ENCODE data around the gene ZDBF2. TPM values are rescaled to one million over a fixed set of nuclear protein-coding genes. Genes with fewer than 3 reads are reported as not detected.

Gene ZDBF2
- total RNA-seq, 1 donor from 2014 or later, result 27.1 TPM

- no peak overlapping the region for H3K4me3 Mint-ChIP-seq
Measured at GRCh38 chr2:206231669-206232286, 42.7 kb upstream of the ZDBF2 start.

DNA sequence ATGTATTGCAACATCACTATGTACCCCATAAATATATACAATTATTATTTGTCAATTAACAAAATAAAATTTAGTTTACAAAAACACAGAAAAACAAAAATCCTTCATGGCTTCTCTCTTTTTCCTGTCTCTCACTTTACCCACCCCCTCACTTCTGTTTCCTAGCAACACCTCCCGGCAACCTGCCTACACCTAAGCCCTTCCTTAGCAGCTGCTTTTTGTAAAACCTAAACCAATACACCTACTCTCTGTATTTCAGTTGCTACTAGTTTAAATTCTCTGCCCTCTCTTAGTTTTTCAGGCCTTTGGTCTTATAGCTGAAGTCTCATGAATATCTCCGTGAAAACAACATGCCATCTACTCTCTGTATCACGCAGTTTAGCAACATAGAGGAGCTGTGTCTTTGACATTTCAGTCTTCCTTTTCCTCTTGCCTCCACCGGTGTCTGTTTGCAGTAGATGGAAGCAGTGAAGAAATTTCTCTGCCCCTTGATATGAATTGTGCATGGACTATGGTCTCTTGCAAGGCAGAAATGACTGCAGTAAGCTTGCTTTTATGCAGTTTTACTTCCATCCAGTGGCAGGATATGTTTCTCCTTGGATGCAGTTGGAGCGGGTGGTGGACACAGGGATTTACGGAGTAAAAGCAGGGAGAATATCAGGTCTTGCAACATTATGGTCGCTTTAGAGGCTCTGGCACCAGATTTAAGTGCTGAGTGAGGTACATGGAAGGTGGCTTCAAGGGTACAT is 42.0 kb upstream of the ZDBF2 start:
- peaks cover 4% of the 10 kb centered on the region for H3K9me3 Mint-ChIP-seq
- no peaks in the 10 kb centered on the region for H3K27me3 Mint-ChIP-seq (ENCODE audit: low read depth)
- H3K4me1 Mint-ChIP-seq, result peaks cover 9% of the 10 kb centered on the region
- H3K4me3 Mint-ChIP-seq, result no peak overlapping the region
- H3K36me3 Mint-ChIP-seq (ENCODE audit: low read depth), result no peaks in the 10 kb centered on the region
- H3K27ac Mint-ChIP-seq (ENCODE audit: unreplicated experiment), result no peak overlapping the region
- TF ChIP-seq CTCF (conservative IDR thresholded peaks at IDR 0.05), result no peak
- no peak for DNase-seq (ENCODE audit: low read depth, low spot score)

More at GRCh38 chr2:206231669-206232286, 42.7 kb upstream of the ZDBF2 start:
- no peak for DNase-seq (ENCODE audit: low read depth, low spot score)
- Mint-ChIP-seq H3K27ac (ENCODE audit: unreplicated experiment) (no peak overlapping the region), H3K9me3 (peaks cover 4% of the 10 kb centered on the region), H3K36me3 (ENCODE audit: low read depth) (no peaks in the 10 kb centered on the region), H3K4me1 (peaks cover 9% of the 10 kb centered on the region), H3K27me3 (ENCODE audit: low read depth) (no peaks in the 10 kb centered on the region)
- no peak for TF ChIP-seq CTCF (conservative IDR thresholded peaks at IDR 0.05)

DNA sequence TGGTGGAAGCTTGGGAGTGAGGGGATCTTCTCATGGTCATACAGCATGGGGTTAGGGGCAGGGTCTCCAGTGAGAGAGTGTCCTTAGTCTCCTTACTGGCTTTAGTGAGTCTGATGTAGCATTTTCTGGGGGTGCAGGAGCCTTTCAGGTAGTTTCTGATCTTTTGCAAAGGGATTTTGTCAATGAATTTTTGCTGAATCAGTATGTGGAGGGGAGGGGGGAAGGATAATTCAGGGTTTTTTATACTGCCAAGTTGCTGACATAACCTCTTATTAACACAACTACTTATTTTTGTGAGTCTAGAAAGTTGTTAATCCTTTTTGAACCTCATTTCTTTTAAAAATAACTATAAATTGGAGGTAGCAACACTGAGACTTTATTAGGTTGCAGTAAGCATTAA is 35.3 kb upstream of the ZDBF2 start:
- H3K4me3 Mint-ChIP-seq, result no peak overlapping the region
- H3K9me3 Mint-ChIP-seq, result peaks cover 4% of the 10 kb centered on the region
- no peaks in the 10 kb centered on the region for H3K36me3 Mint-ChIP-seq (ENCODE audit: low read depth)
- DNase-seq (ENCODE audit: low read depth, low spot score), result no peak
- H3K27me3 Mint-ChIP-seq (ENCODE audit: low read depth), result no peaks in the 10 kb centered on the region
- H3K27ac Mint-ChIP-seq (ENCODE audit: unreplicated experiment), result no peak overlapping the region
- no peaks in the 10 kb centered on the region for H3K4me1 Mint-ChIP-seq
- no peak for TF ChIP-seq CTCF (conservative IDR thresholded peaks at IDR 0.05)

- no peaks in the 10 kb centered on the region for H3K4me1 Mint-ChIP-seq
- no peak overlapping the region for H3K4me3 Mint-ChIP-seq
- peaks cover 4% of the 10 kb centered on the region for H3K9me3 Mint-ChIP-seq
- no peak overlapping the region for H3K27ac Mint-ChIP-seq (ENCODE audit: unreplicated experiment)
- no peak for DNase-seq (ENCODE audit: low read depth, low spot score)
- no peaks in the 10 kb centered on the region for H3K27me3 Mint-ChIP-seq (ENCODE audit: low read depth)
- no peak for TF ChIP-seq CTCF (conservative IDR thresholded peaks at IDR 0.05)
- H3K36me3 Mint-ChIP-seq (ENCODE audit: low read depth), result no peaks in the 10 kb centered on the region
Measured at GRCh38 chr2:206240327-206240726, 34.1 kb upstream of the ZDBF2 start.

GRCh38 chr2:206241736-206242135 is 32.7 kb upstream of the ZDBF2 start:
- no peaks in the 10 kb centered on the region for H3K36me3 Mint-ChIP-seq (ENCODE audit: low read depth)
- no peak overlapping the region for H3K27ac Mint-ChIP-seq (ENCODE audit: unreplicated experiment)
- no peak for DNase-seq (ENCODE audit: low read depth, low spot score)
- no peaks in the 10 kb centered on the region for H3K4me1 Mint-ChIP-seq
- no peaks in the 10 kb centered on the region for H3K9me3 Mint-ChIP-seq
- TF ChIP-seq CTCF (conservative IDR thresholded peaks at IDR 0.05), result no peak
- no peaks in the 10 kb centered on the region for H3K27me3 Mint-ChIP-seq (ENCODE audit: low read depth)
- no peak overlapping the region for H3K4me3 Mint-ChIP-seq
